Measurements from ENCODE around the gene PSMG4.

PSMG4 gene

GRCh38 chr6:3294921-3295871 lies 36.4 kb downstream of the PSMG4 start:
- peaks cover 38% of the 10 kb centered on the region for H3K27me3 Mint-ChIP-seq
- H3K27ac Mint-ChIP-seq = no peak overlapping the region
- no peak for ATAC-seq

GRCh38 chr6:3296078-3296477 lies 37.3 kb downstream of the PSMG4 start:
- Mint-ChIP-seq H3K27ac (no peak overlapping the region), H3K36me3 (no peaks in the 10 kb centered on the region), H3K4me1 (no peaks in the 10 kb centered on the region), H3K4me3 (no peak overlapping the region), H3K9me3 (no peaks in the 10 kb centered on the region), H3K27me3 (peaks cover 38% of the 10 kb centered on the region)
- no peak for ATAC-seq

More at GRCh38 chr6:3294921-3295871, 36.4 kb downstream of the PSMG4 start:
- no peak overlapping the region for H3K4me3 Mint-ChIP-seq
- H3K4me1 Mint-ChIP-seq = no peaks in the 10 kb centered on the region
- no peaks in the 10 kb centered on the region for H3K36me3 Mint-ChIP-seq
- no peaks in the 10 kb centered on the region for H3K9me3 Mint-ChIP-seq

GRCh38 chr6:3296537-3296936 lies 37.8 kb downstream of the PSMG4 start:
- Mint-ChIP-seq H3K9me3 (no peaks in the 10 kb centered on the region), H3K4me1 (no peaks in the 10 kb centered on the region), H3K4me3 (no peak overlapping the region), H3K36me3 (no peaks in the 10 kb centered on the region), H3K27me3 (peaks cover 39% of the 10 kb centered on the region), H3K27ac (no peak overlapping the region)
- ATAC-seq = no peak

GRCh38 chr6:3297006-3297405 lies 38.3 kb downstream of the PSMG4 start:
- H3K9me3 Mint-ChIP-seq = no peaks in the 10 kb centered on the region
- H3K4me3 Mint-ChIP-seq = no peak overlapping the region
- ATAC-seq = no peak
- peaks cover 44% of the 10 kb centered on the region for H3K27me3 Mint-ChIP-seq
- no peak overlapping the region for H3K27ac Mint-ChIP-seq
- no peaks in the 10 kb centered on the region for H3K4me1 Mint-ChIP-seq
- peaks cover 1% of the 10 kb centered on the region for H3K36me3 Mint-ChIP-seq

- Mint-ChIP-seq H3K4me1 (no peaks in the 10 kb centered on the region), H3K9me3 (no peaks in the 10 kb centered on the region), H3K27ac (no peak overlapping the region), H3K27me3 (peaks cover 53% of the 10 kb centered on the region), H3K36me3 (peaks cover 6% of the 10 kb centered on the region), H3K4me3 (no peak overlapping the region)
- ATAC-seq = no peak
Observed at GRCh38 chr6:3297909-3298308, 39.2 kb downstream of the PSMG4 start.

GRCh38 chr6:3299221-3299620 lies 40.5 kb downstream of the PSMG4 start:
- ATAC-seq = no peak
- H3K4me1 Mint-ChIP-seq = no peaks in the 10 kb centered on the region
- H3K4me3 Mint-ChIP-seq = no peak overlapping the region
- no peaks in the 10 kb centered on the region for H3K9me3 Mint-ChIP-seq
- H3K36me3 Mint-ChIP-seq = peaks cover 6% of the 10 kb centered on the region
- peaks cover 65% of the 10 kb centered on the region for H3K27me3 Mint-ChIP-seq
- no peak overlapping the region for H3K27ac Mint-ChIP-seq

GRCh38 chr6:3301506-3301905 lies 42.8 kb downstream of the PSMG4 start:
- H3K27me3 Mint-ChIP-seq = peaks cover 66% of the 10 kb centered on the region
- peaks cover 4% of the 10 kb centered on the region for H3K9me3 Mint-ChIP-seq
- no peak overlapping the region for H3K27ac Mint-ChIP-seq
- peaks cover 6% of the 10 kb centered on the region for H3K36me3 Mint-ChIP-seq
- ATAC-seq = no peak
- H3K4me1 Mint-ChIP-seq = no peaks in the 10 kb centered on the region
- no peak overlapping the region for H3K4me3 Mint-ChIP-seq

- no peak for ATAC-seq
- Mint-ChIP-seq H3K9me3 (peaks cover 4% of the 10 kb centered on the region), H3K27ac (no peak overlapping the region), H3K27me3 (peaks cover 44% of the 10 kb centered on the region), H3K4me3 (no peak overlapping the region), H3K4me1 (no peaks in the 10 kb centered on the region), H3K36me3 (peaks cover 6% of the 10 kb centered on the region)
Observed at GRCh38 chr6:3303795-3304411, 45.2 kb downstream of the PSMG4 start.

GRCh38 chr6:3304500-3305215 lies 45.9 kb downstream of the PSMG4 start:
- peaks cover 44% of the 10 kb centered on the region for H3K27me3 Mint-ChIP-seq
- no peaks in the 10 kb centered on the region for H3K4me1 Mint-ChIP-seq
- ATAC-seq = no peak
- H3K9me3 Mint-ChIP-seq = peaks cover 4% of the 10 kb centered on the region
- peaks cover 6% of the 10 kb centered on the region for H3K36me3 Mint-ChIP-seq
- H3K4me3 Mint-ChIP-seq = no peak overlapping the region
- H3K27ac Mint-ChIP-seq = no peak overlapping the region

GRCh38 chr6:3305216-3305565 lies 46.4 kb downstream of the PSMG4 start:
- Mint-ChIP-seq H3K9me3 (peaks cover 4% of the 10 kb centered on the region), H3K27ac (no peak overlapping the region), H3K36me3 (peaks cover 6% of the 10 kb centered on the region), H3K4me3 (no peak overlapping the region), H3K4me1 (no peaks in the 10 kb centered on the region), H3K27me3 (peaks cover 45% of the 10 kb centered on the region)
- no peak for ATAC-seq

GRCh38 chr6:3305831-3306230 lies 47.1 kb downstream of the PSMG4 start:
- H3K9me3 Mint-ChIP-seq = peaks cover 4% of the 10 kb centered on the region
- H3K36me3 Mint-ChIP-seq = peaks cover 6% of the 10 kb centered on the region
- no peak overlapping the region for H3K4me3 Mint-ChIP-seq
- H3K4me1 Mint-ChIP-seq = no peaks in the 10 kb centered on the region
- H3K27ac Mint-ChIP-seq = no peak overlapping the region
- no peak for ATAC-seq
- H3K27me3 Mint-ChIP-seq = peaks cover 51% of the 10 kb centered on the region

GRCh38 chr6:3306848-3307247 lies 48.1 kb downstream of the PSMG4 start:
- Mint-ChIP-seq H3K27ac (no peak overlapping the region), H3K9me3 (peaks cover 4% of the 10 kb centered on the region), H3K27me3 (peaks cover 54% of the 10 kb centered on the region), H3K4me1 (no peaks in the 10 kb centered on the region), H3K36me3 (peaks cover 6% of the 10 kb centered on the region), H3K4me3 (no peak overlapping the region)
- ATAC-seq = no peak

- peaks cover 48% of the 10 kb centered on the region for H3K27me3 Mint-ChIP-seq
- no peak overlapping the region for H3K4me3 Mint-ChIP-seq
- no peaks in the 10 kb centered on the region for H3K4me1 Mint-ChIP-seq
- no peak for ATAC-seq
- no peak overlapping the region for H3K27ac Mint-ChIP-seq
- peaks cover 4% of the 10 kb centered on the region for H3K9me3 Mint-ChIP-seq
- peaks cover under 1% of the 10 kb centered on the region for H3K36me3 Mint-ChIP-seq
Observed at GRCh38 chr6:3307436-3307835, 48.7 kb downstream of the PSMG4 start.

GRCh38 chr6:3308106-3308505 lies 49.4 kb downstream of the PSMG4 start:
- Mint-ChIP-seq H3K27me3 (peaks cover 41% of the 10 kb centered on the region), H3K27ac (no peak overlapping the region), H3K4me1 (no peaks in the 10 kb centered on the region), H3K4me3 (no peak overlapping the region), H3K9me3 (peaks cover 4% of the 10 kb centered on the region), H3K36me3 (no peaks in the 10 kb centered on the region)
- no peak for ATAC-seq

- Mint-ChIP-seq H3K27me3 (peaks cover 27% of the 10 kb centered on the region), H3K36me3 (no peaks in the 10 kb centered on the region), H3K9me3 (peaks cover 4% of the 10 kb centered on the region), H3K27ac (no peak overlapping the region), H3K4me1 (no peaks in the 10 kb centered on the region), H3K4me3 (no peak overlapping the region)
- no peak for ATAC-seq
Observed at GRCh38 chr6:3309391-3310050, 50.8 kb downstream of the PSMG4 start.

Data from stimulated activated memory B cell treated with anti-CD40 and anti-IgM and Interleukin-4, amounts not matched to agents 10 μg/mL and 1 μg/mL and 100 μg/mL, for 72 hours (primary cell).